ENCODE results near the gene SIN3B.

The SIN3B gene

DNA sequence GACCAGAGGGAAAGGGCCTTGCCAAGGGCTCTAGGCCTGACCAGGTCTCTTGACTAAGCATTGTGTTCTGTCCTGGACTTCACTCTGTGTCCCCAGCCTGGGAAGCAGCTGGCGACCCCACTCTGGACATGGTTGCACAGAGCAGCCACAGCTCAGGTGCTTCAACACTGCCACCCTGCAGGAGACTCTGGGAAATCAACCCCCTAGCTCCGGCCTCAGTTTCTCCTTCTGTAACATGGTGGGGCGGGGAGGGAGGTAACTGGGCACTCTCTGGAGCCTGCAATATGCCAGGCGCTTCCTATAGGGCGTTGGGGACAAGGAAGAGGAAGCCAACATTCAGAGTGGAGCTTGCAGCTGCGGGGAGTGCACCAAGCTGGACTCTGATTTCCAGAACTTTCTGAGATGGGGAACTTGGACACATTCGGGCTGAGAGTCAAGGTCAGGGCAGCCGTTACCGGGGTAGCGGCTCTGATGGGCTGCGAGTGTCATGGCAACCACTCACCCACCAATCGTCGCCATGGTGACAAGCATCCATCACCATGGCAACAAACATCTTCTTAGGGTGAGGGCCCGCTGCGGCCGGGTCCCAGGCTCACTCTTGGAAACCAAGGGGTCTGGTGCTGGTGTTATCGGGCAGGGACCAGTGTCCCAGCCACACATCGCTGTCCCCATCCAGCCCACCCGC is 72.4 kb downstream of the SIN3B start:
- Histone ChIP-seq H3K27ac (ENCODE audit: low read depth, low read length) (no peak overlapping the region), H3K9me3 (ENCODE audit: insufficient read depth, low read depth, low read length) (0 out of 2 replicates have a peak, but pooled peaks cover 3% of the 10 kb centered on the region), H3K4me3 (ENCODE audit: low read length) (no peak overlapping the region), H3K4me1 (ENCODE audit: insufficient read depth, low read length) (no peaks in the 10 kb centered on the region), H3K36me3 (ENCODE audit: insufficient read depth, low read length) (no peaks in the 10 kb centered on the region), H3K9ac (ENCODE audit: low read depth, low read length) (no peak overlapping the region), H3K27me3 (ENCODE audit: insufficient read depth, low read length) (peaks cover 17% of the 10 kb centered on the region)
- WGBS: 90% methylated on average over 19 of the region's 19 CpGs

DNA sequence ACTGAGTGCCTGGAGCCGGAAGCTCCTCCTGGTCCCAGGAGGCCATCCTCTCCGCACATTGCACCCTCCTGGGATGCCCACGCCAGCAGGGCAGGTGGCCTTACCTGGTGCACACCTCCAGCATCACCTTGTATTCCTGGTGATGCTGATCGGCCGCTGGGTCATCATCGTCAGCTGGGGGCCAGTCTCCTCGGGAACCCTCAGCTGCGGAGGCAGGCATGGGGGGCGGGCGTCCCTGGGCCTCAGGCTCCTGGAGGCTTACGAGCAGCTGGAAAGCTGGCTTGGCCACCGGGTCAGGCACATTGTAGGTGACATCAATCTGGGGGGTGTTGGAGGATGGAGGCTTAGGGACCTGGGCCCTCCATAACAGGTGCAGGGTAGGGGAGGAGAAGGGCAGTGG is 73.3 kb downstream of the SIN3B start:
- Histone ChIP-seq H3K27me3 (ENCODE audit: insufficient read depth, low read length) (peaks cover 14% of the 10 kb centered on the region), H3K4me3 (ENCODE audit: low read length) (no peak overlapping the region), H3K9me3 (ENCODE audit: insufficient read depth, low read depth, low read length) (0 out of 2 replicates have a peak, but pooled peaks cover 3% of the 10 kb centered on the region), H3K9ac (ENCODE audit: low read depth, low read length) (no peak overlapping the region), H3K36me3 (ENCODE audit: insufficient read depth, low read length) (no peaks in the 10 kb centered on the region), H3K4me1 (ENCODE audit: insufficient read depth, low read length) (no peaks in the 10 kb centered on the region), H3K27ac (ENCODE audit: low read depth, low read length) (no peak overlapping the region)
- 95% methylated on average over 12 of the region's 12 CpGs for whole genome bisulfite sequencing

DNA sequence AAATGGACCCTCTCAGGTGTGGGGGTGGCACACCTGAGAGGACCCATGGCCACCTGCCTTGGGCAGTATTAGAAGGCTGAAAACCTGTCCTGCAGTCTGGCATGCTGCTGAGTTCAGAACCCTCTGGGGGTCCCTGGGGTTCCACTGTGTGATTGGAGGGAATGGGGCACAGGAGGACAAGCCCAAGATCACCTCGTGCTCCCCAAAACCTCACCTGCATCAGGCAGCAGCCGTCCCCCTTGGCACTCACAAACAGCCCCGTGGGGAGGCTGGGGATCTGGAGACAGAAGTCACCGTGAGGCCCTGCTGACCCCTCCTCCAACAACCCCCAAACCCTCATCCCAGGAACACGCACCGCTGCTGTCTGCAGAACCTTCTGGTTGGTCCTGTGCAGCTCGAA is 74.1 kb downstream of the SIN3B start:
- Histone ChIP-seq H3K4me3 (ENCODE audit: low read length) (no peak overlapping the region), H3K27me3 (ENCODE audit: insufficient read depth, low read length) (peaks cover 6% of the 10 kb centered on the region), H3K4me1 (ENCODE audit: insufficient read depth, low read length) (no peaks in the 10 kb centered on the region), H3K27ac (ENCODE audit: low read depth, low read length) (no peak overlapping the region), H3K9ac (ENCODE audit: low read depth, low read length) (no peak overlapping the region), H3K36me3 (ENCODE audit: insufficient read depth, low read length) (no peaks in the 10 kb centered on the region), H3K9me3 (ENCODE audit: insufficient read depth, low read depth, low read length) (0 out of 2 replicates have a peak, but pooled peaks cover 3% of the 10 kb centered on the region)
- WGBS: 88% methylated on average over 7 of the region's 7 CpGs

GRCh38 chr19:16904599-16904998 is 75.4 kb downstream of the SIN3B start:
- Histone ChIP-seq H3K4me1 (ENCODE audit: insufficient read depth, low read length) (no peaks in the 10 kb centered on the region), H3K9ac (ENCODE audit: low read depth, low read length) (no peak overlapping the region), H3K9me3 (ENCODE audit: insufficient read depth, low read depth, low read length) (0 out of 2 replicates have a peak, but pooled peaks cover 3% of the 10 kb centered on the region), H3K4me3 (ENCODE audit: low read length) (no peak overlapping the region), H3K27ac (ENCODE audit: low read depth, low read length) (no peak overlapping the region), H3K36me3 (ENCODE audit: insufficient read depth, low read length) (no peaks in the 10 kb centered on the region), H3K27me3 (ENCODE audit: insufficient read depth, low read length) (no peaks in the 10 kb centered on the region)
- 88% methylated on average over 5 of the region's 5 CpGs for WGBS

DNA sequence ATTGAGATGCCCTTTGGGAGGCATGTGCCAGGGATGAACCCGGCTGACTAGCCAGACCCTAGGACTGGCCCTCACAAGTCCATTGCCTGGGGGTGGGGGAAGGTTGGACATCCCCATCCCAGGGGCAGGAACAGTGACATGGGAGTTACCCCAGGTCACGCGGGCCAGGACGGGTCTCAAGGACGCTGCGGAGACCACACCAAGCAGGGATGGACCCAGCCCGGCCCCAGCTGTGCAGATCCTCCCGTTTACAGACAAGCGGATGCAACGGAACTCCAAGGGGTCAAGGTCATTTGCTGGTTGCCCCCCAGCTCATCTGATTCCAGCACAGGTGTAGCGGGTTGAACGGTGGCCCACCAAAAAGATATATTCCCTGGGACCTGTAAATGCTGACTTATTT is 79.6 kb downstream of the SIN3B start:
- Histone ChIP-seq H3K9me3 (ENCODE audit: insufficient read depth, low read depth, low read length) (peaks cover 17% of the 10 kb centered on the region), H3K27ac (ENCODE audit: low read depth, low read length) (no peak overlapping the region), H3K27me3 (ENCODE audit: insufficient read depth, low read length) (no peaks in the 10 kb centered on the region), H3K36me3 (ENCODE audit: insufficient read depth, low read length) (no peaks in the 10 kb centered on the region; the same call in 1 of the 2 replicates), H3K4me1 (ENCODE audit: insufficient read depth, low read length) (no peaks in the 10 kb centered on the region), H3K9ac (ENCODE audit: low read depth, low read length) (no peak overlapping the region), H3K4me3 (ENCODE audit: low read length) (no peak overlapping the region)
- WGBS: 89% methylated on average over 12 of the region's 12 CpGs

DNA sequence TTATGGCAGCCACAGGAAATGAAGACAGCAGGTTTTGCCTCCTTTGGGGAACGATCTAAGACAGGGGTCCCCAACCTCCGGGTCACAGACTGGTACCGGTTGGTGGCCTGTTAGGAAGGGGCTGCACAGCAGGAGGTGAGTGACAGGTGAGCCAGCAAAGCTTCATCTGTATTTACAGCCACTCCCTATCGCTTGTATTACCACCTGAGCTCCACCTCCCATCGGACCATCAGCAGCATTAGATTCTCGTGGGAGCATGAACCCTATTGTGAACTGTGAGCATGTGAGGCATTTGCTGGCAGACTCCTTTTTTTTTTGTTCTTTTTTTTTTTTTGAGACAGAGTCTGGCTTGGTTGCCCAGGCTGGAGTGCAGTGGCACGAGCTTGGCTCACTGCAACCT is 81.8 kb downstream of the SIN3B start:
- peaks cover 15% of the 10 kb centered on the region for H3K9me3 ChIP-seq (ENCODE audit: insufficient read depth, low read depth, low read length)
- H3K9ac ChIP-seq (ENCODE audit: low read depth, low read length): no peak overlapping the region
- no peaks in the 10 kb centered on the region; the same call in 1 of the 2 replicates for H3K36me3 ChIP-seq (ENCODE audit: insufficient read depth, low read length)
- no peak overlapping the region for H3K27ac ChIP-seq (ENCODE audit: low read depth, low read length)
- H3K4me1 ChIP-seq (ENCODE audit: insufficient read depth, low read length): no peaks in the 10 kb centered on the region
- H3K4me3 ChIP-seq (ENCODE audit: low read length): no peak overlapping the region
- WGBS: 90% methylated on average over 7 of the region's 7 CpGs
- H3K27me3 ChIP-seq (ENCODE audit: insufficient read depth, low read length): no peaks in the 10 kb centered on the region

GRCh38 chr19:16912780-16913179 is 83.6 kb downstream of the SIN3B start:
- Histone ChIP-seq H3K9ac (ENCODE audit: low read depth, low read length) (no peak overlapping the region), H3K27me3 (ENCODE audit: insufficient read depth, low read length) (no peaks in the 10 kb centered on the region), H3K9me3 (ENCODE audit: insufficient read depth, low read depth, low read length) (peaks cover 15% of the 10 kb centered on the region), H3K4me1 (ENCODE audit: insufficient read depth, low read length) (no peaks in the 10 kb centered on the region), H3K27ac (ENCODE audit: low read depth, low read length) (no peak overlapping the region), H3K4me3 (ENCODE audit: low read length) (no peak overlapping the region), H3K36me3 (ENCODE audit: insufficient read depth, low read length) (no peaks in the 10 kb centered on the region; the same call in 1 of the 2 replicates)
- WGBS: 87% methylated on average over 4 of the region's 4 CpGs

- no peaks in the 10 kb centered on the region for H3K4me1 ChIP-seq (ENCODE audit: insufficient read depth, low read length)
- no peak overlapping the region for H3K9ac ChIP-seq (ENCODE audit: low read depth, low read length)
- H3K4me3 ChIP-seq (ENCODE audit: low read length): no peak overlapping the region
- WGBS: 92% methylated on average over 11 of the region's 11 CpGs
- H3K27ac ChIP-seq (ENCODE audit: low read depth, low read length): no peak overlapping the region
- no peaks in the 10 kb centered on the region for H3K27me3 ChIP-seq (ENCODE audit: insufficient read depth, low read length)
- no peaks in the 10 kb centered on the region; the same call in 1 of the 2 replicates for H3K36me3 ChIP-seq (ENCODE audit: insufficient read depth, low read length)
- peaks cover 16% of the 10 kb centered on the region for H3K9me3 ChIP-seq (ENCODE audit: insufficient read depth, low read depth, low read length)
Measured at GRCh38 chr19:16914421-16914820, 85.2 kb downstream of the SIN3B start.

GRCh38 chr19:16915135-16915534 is 85.9 kb downstream of the SIN3B start:
- Histone ChIP-seq H3K27ac (ENCODE audit: low read depth, low read length) (no peak overlapping the region), H3K9ac (ENCODE audit: low read depth, low read length) (no peak overlapping the region), H3K4me3 (ENCODE audit: low read length) (no peak overlapping the region), H3K36me3 (ENCODE audit: insufficient read depth, low read length) (no peaks in the 10 kb centered on the region; the same call in 1 of the 2 replicates), H3K27me3 (ENCODE audit: insufficient read depth, low read length) (no peaks in the 10 kb centered on the region), H3K4me1 (ENCODE audit: insufficient read depth, low read length) (no peaks in the 10 kb centered on the region), H3K9me3 (ENCODE audit: insufficient read depth, low read depth, low read length) (peaks cover 19% of the 10 kb centered on the region)
- WGBS: 75% methylated on average over 3 of the region's 3 CpGs

- Histone ChIP-seq H3K9me3 (ENCODE audit: insufficient read depth, low read depth, low read length) (peaks cover 19% of the 10 kb centered on the region), H3K27me3 (ENCODE audit: insufficient read depth, low read length) (no peaks in the 10 kb centered on the region), H3K27ac (ENCODE audit: low read depth, low read length) (no peak overlapping the region), H3K4me1 (ENCODE audit: insufficient read depth, low read length) (no peaks in the 10 kb centered on the region), H3K9ac (ENCODE audit: low read depth, low read length) (no peak overlapping the region), H3K4me3 (ENCODE audit: low read length) (no peak overlapping the region), H3K36me3 (ENCODE audit: insufficient read depth, low read length) (no peaks in the 10 kb centered on the region; the same call in 1 of the 2 replicates)
- 58% methylated on average over 3 of the region's 3 CpGs for WGBS
Measured at GRCh38 chr19:16915734-16916133, 86.5 kb downstream of the SIN3B start.

DNA sequence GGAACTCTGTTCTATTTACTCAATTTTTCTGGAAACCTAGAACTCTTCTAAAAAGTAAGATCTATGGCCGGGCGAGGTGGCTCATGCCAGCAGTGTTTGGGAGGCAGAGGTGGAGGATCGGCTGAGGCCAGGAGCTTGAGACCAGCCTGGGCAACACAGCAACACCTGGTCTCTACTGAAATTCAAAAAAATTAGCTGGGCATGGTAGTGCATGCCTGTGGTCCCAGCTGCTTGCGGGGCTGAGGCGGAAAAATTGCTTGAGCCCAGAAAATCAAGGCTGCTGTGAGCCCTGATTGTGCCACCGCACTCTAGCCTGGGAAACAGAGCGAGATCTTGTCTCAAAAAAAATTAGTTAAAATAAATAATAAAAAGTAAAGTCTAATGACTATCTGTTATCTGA is 88.2 kb downstream of the SIN3B start:
- WGBS: 75% methylated on average over 5 of the region's 7 CpGs
- Histone ChIP-seq H3K27ac (ENCODE audit: low read depth, low read length) (no peak overlapping the region), H3K4me1 (ENCODE audit: insufficient read depth, low read length) (no peaks in the 10 kb centered on the region), H3K27me3 (ENCODE audit: insufficient read depth, low read length) (no peaks in the 10 kb centered on the region), H3K36me3 (ENCODE audit: insufficient read depth, low read length) (no peaks in the 10 kb centered on the region; the same call in 1 of the 2 replicates), H3K9ac (ENCODE audit: low read depth, low read length) (no peak overlapping the region), H3K9me3 (ENCODE audit: insufficient read depth, low read depth, low read length) (peaks cover 16% of the 10 kb centered on the region), H3K4me3 (ENCODE audit: low read length) (no peak overlapping the region)

Data from HUES64 (cell line).